Large intestine (tissue), 3 donors: ENCODE results near the gene FBN2. TPM values are rescaled to one million over a fixed set of nuclear protein-coding genes. Genes with fewer than 3 reads are reported as not detected.
"Not testable (repeated sequence)": the region's sequence is repeated elsewhere in the genome, so short reads cannot be mapped to it uniquely, and the experiment has no call there.

Experiments
- DNase-seq, 2 donors: peaks; one replicate each; pipeline versions ENCODE4 v3.0.0 to v3.0.0-alpha.2; 2013
- H3K27ac ChIP-seq: one replicate; pipeline ENCODE4 v1.5.1; 2013; ENCODE audit warnings: low read length
- H3K27me3 ChIP-seq: 2 replicates; pipeline ENCODE4 v1.6.1; 2013; ENCODE audit warnings: low read length; ENCODE audit not compliant: control insufficient read depth, insufficient read depth
- H3K36me3 ChIP-seq: 2 replicates; pipeline ENCODE4 v1.6.1; 2013; ENCODE audit warnings: low read length; ENCODE audit not compliant: control insufficient read depth, insufficient read depth
- H3K4me1 ChIP-seq: one replicate; pipeline ENCODE4 v1.6.1; 2013; ENCODE audit warnings: low read length; ENCODE audit not compliant: control insufficient read depth, insufficient read depth
- H3K4me3 ChIP-seq: one replicate; pipeline ENCODE4 v1.5.1; 2013; ENCODE audit warnings: low read length
- H3K9me3 ChIP-seq: one replicate; pipeline ENCODE4 v1.6.1; 2013; ENCODE audit warnings: mild to moderate bottlenecking, low read depth, low read length, moderate library complexity; ENCODE audit not compliant: control insufficient read depth
- WGBS: methylation state at CpG from one replicate; pipeline ENCODE4 v1.1.5; 2013; ENCODE audit warnings: low lambda C conversion rate; ENCODE audit not compliant: insufficient coverage; 5-methylcytosine and 5-hydroxymethylcytosine counted together
- polyA plus RNA-seq: library from polyadenylated mRNA; unstranded; fragments of 120-200 nt; gene quantifications from one replicate; pipeline ENCODE4 v1.2.1, GENCODE V29; 2013

FBN2 gene
- polyA plus RNA-seq, 1 donor = 21.8 TPM

GRCh38 chr5:128321418-128321817, 216.6 kb downstream of the FBN2 start:
- DNase-seq, H3K4me1 ChIP-seq, H3K9me3 ChIP-seq, H3K27me3 ChIP-seq, H3K36me3 ChIP-seq, H3K4me3 ChIP-seq, H3K27ac ChIP-seq: not testable (repeated sequence)
- WGBS = no CpG with 5 or more reads among the region's 4 CpGs

GRCh38 chr5:128318691-128319090, 219.4 kb downstream of the FBN2 start:
- Histone ChIP-seq H3K27ac (no peak overlapping the region), H3K9me3 (no peaks in the 10 kb centered on the region), H3K4me1 (no peaks in the 10 kb centered on the region), H3K27me3 (no peaks in the 10 kb centered on the region), H3K4me3 (no peak overlapping the region), H3K36me3 (no peaks in the 10 kb centered on the region)
- WGBS = 100% methylated on average over 1 of the region's 2 CpGs
- DNase-seq = no peak

GRCh38 chr5:128317481-128317880, 220.6 kb downstream of the FBN2 start:
- no peak overlapping the region for H3K27ac ChIP-seq
- no CpG with 5 or more reads among the region's 1 CpG for WGBS

GRCh38 chr5:128315671-128316070, 222.4 kb downstream of the FBN2 start:
- Histone ChIP-seq H3K4me3 (no peak overlapping the region), H3K9me3 (no peaks in the 10 kb centered on the region), H3K27ac (no peak overlapping the region), H3K36me3 (no peaks in the 10 kb centered on the region), H3K4me1 (no peaks in the 10 kb centered on the region), H3K27me3 (no peaks in the 10 kb centered on the region)
- 80% methylated on average over 2 of the region's 4 CpGs for WGBS
- no peak for DNase-seq

More at GRCh38 chr5:128317481-128317880, 220.6 kb downstream of the FBN2 start:
- no peak for DNase-seq
- H3K4me3 ChIP-seq = no peak overlapping the region
- H3K36me3 ChIP-seq = no peaks in the 10 kb centered on the region
- H3K4me1 ChIP-seq = no peaks in the 10 kb centered on the region
- H3K27me3 ChIP-seq = no peaks in the 10 kb centered on the region
- H3K9me3 ChIP-seq = no peaks in the 10 kb centered on the region

GRCh38 chr5:128305341-128305740, 232.7 kb downstream of the FBN2 start:
- 93% methylated on average over 3 of the region's 5 CpGs for WGBS
- H3K27me3 ChIP-seq = no peaks in the 10 kb centered on the region
- DNase-seq = no peak
- no peak overlapping the region for H3K27ac ChIP-seq
- H3K9me3 ChIP-seq = no peaks in the 10 kb centered on the region
- H3K4me1 ChIP-seq = no peaks in the 10 kb centered on the region
- H3K36me3 ChIP-seq = peaks cover 3% of the 10 kb centered on the region
- H3K4me3 ChIP-seq = no peak overlapping the region

GRCh38 chr5:128304791-128305190, 233.3 kb downstream of the FBN2 start:
- DNase-seq = no peak
- Histone ChIP-seq H3K36me3 (peaks cover 2% of the 10 kb centered on the region), H3K9me3 (no peaks in the 10 kb centered on the region), H3K4me3 (no peak overlapping the region), H3K27ac (no peak overlapping the region), H3K4me1 (no peaks in the 10 kb centered on the region), H3K27me3 (no peaks in the 10 kb centered on the region)
- 92% methylated on average over 2 of the region's 2 CpGs for WGBS

- H3K4me1 ChIP-seq = no peaks in the 10 kb centered on the region
- no peaks in the 10 kb centered on the region for H3K9me3 ChIP-seq
- DNase-seq = peak in 1 of 2 donors; percentile 7
- no peak overlapping the region for H3K27ac ChIP-seq
- H3K27me3 ChIP-seq = no peaks in the 10 kb centered on the region
- H3K36me3 ChIP-seq = no peaks in the 10 kb centered on the region
- H3K4me3 ChIP-seq = no peak overlapping the region
Observed at GRCh38 chr5:128304088-128304487, 234.0 kb downstream of the FBN2 start.

GRCh38 chr5:128303593-128303992, 234.5 kb downstream of the FBN2 start:
- WGBS = no CpG with 5 or more reads among the region's 1 CpG
- no peak overlapping the region for H3K4me3 ChIP-seq
- no peaks in the 10 kb centered on the region for H3K9me3 ChIP-seq
- DNase-seq = no peak
- no peaks in the 10 kb centered on the region for H3K36me3 ChIP-seq
- no peaks in the 10 kb centered on the region for H3K4me1 ChIP-seq
- no peak overlapping the region for H3K27ac ChIP-seq
- no peaks in the 10 kb centered on the region for H3K27me3 ChIP-seq

GRCh38 chr5:128300181-128300580, 237.9 kb downstream of the FBN2 start:
- WGBS = no CpG with 5 or more reads among the region's 4 CpGs

GRCh38 chr5:128290152-128290858, 247.7 kb downstream of the FBN2 start:
- H3K9me3 ChIP-seq = no peaks in the 10 kb centered on the region
- H3K36me3 ChIP-seq = peaks cover 6% of the 10 kb centered on the region
- no peaks in the 10 kb centered on the region for H3K27me3 ChIP-seq
- no peak for DNase-seq
- H3K4me1 ChIP-seq = no peaks in the 10 kb centered on the region
- H3K27ac ChIP-seq = no peak overlapping the region
- WGBS = no CpG with 5 or more reads among the region's 2 CpGs
- no peak overlapping the region for H3K4me3 ChIP-seq

More at GRCh38 chr5:128300181-128300580, 237.9 kb downstream of the FBN2 start:
- H3K27me3 ChIP-seq = no peaks in the 10 kb centered on the region
- H3K4me1 ChIP-seq = no peaks in the 10 kb centered on the region
- H3K27ac ChIP-seq = no peak overlapping the region
- no peak for DNase-seq
- no peaks in the 10 kb centered on the region for H3K9me3 ChIP-seq
- H3K4me3 ChIP-seq = no peak overlapping the region
- no peaks in the 10 kb centered on the region for H3K36me3 ChIP-seq

- Histone ChIP-seq H3K27ac (no peak overlapping the region), H3K4me1 (no peaks in the 10 kb centered on the region), H3K4me3 (no peak overlapping the region), H3K27me3 (no peaks in the 10 kb centered on the region), H3K9me3 (no peaks in the 10 kb centered on the region), H3K36me3 (peaks cover 7% of the 10 kb centered on the region)
- WGBS = no CpG with 5 or more reads among the region's 2 CpGs
- DNase-seq = no peak
Observed at GRCh38 chr5:128287740-128288139, 250.3 kb downstream of the FBN2 start.
